WTC11 (cell line): ENCODE measurements around the gene RRAGB. TPM values are rescaled to one million over a fixed set of nuclear protein-coding genes. Genes with fewer than 3 reads are reported as not detected.

ENCODE experiments used
- ATAC-seq: fragments of 200-7000 bp; cut with Tn5 transposase; 2 replicates; pipeline ENCODE4 v1.10.0; 2021; ENCODE audit warnings: mild to moderate bottlenecking, moderate library complexity
- CTCF ChIA-PET: fragments of 300-600 bp; sonication (Branson Sonifier 250); formaldehyde crosslinking; loops from one replicate; lab custom pipeline; 2021; ENCODE audit warnings: antibody characterized with exemption; lab: Charles Lee
- POLR2A ChIA-PET: fragments of 350-600 bp; sonication (Branson Sonifier 250); formaldehyde crosslinking; loops from one replicate; lab custom pipeline; 2021; ENCODE audit warnings: antibody characterized with exemption; lab: Charles Lee
- DNase-seq: peaks from one replicate; pipeline ENCODE4 v3.0.0; 2021; ENCODE audit warnings: low spot score
- H3K27ac Mint-ChIP-seq: 2 replicates; pipeline ENCODE4 v1.8.0; 2021; ENCODE audit warnings: mixed read lengths
- H3K27me3 Mint-ChIP-seq: 2 replicates; pipeline ENCODE4 v1.8.0; 2021; ENCODE audit warnings: low read depth, mild to moderate bottlenecking, moderate library complexity, mixed read lengths
- H3K36me3 Mint-ChIP-seq: 2 replicates; pipeline ENCODE4 v1.8.0; 2021; ENCODE audit warnings: mixed read lengths
- H3K4me1 Mint-ChIP-seq: 2 replicates; pipeline ENCODE4 v1.8.0; 2022; ENCODE audit warnings: mixed read lengths
- H3K4me3 Mint-ChIP-seq: 2 replicates; pipeline ENCODE4 v1.8.0; 2021; ENCODE audit warnings: mild to moderate bottlenecking, moderate library complexity, mixed read lengths
- H3K9me3 Mint-ChIP-seq: 2 replicates; pipeline ENCODE4 v1.8.0; 2021; ENCODE audit warnings: mixed read lengths
- ATF6 ChIP-seq: sonication (generic); formaldehyde crosslinking; IDR thresholded peaks from 2 replicates; pipeline ENCODE4 v1.8.1; 2023; ENCODE audit warnings: mild to moderate bottlenecking, missing genetic modification reagents
- ELF4 ChIP-seq: sonication (generic); formaldehyde crosslinking; IDR thresholded peaks from 2 replicates; pipeline ENCODE4 v1.8.1; 2022; ENCODE audit warnings: low read depth, mild to moderate bottlenecking, moderate library complexity, missing genetic modification reagents
- ESRRA ChIP-seq: sonication (generic); formaldehyde crosslinking; IDR thresholded peaks from 2 replicates; pipeline ENCODE4 v1.8.1; 2022; ENCODE audit warnings: mild to moderate bottlenecking, missing genetic modification reagents, borderline replicate concordance
- FOXJ3 ChIP-seq: sonication (generic); formaldehyde crosslinking; IDR thresholded peaks from 2 replicates; pipeline ENCODE4 v1.9.0; 2021; ENCODE audit warnings: missing genetic modification reagents, mild to moderate bottlenecking, borderline replicate concordance
- FOXP1 ChIP-seq: sonication (generic); formaldehyde crosslinking; IDR thresholded peaks from 2 replicates; pipeline ENCODE4 v1.8.0; 2022; ENCODE audit warnings: missing genetic modification reagents, mild to moderate bottlenecking, moderate library complexity, borderline replicate concordance
- GRHL2 ChIP-seq: fragments of 250-450 bp; sonication (Bioruptor Pico); IDR thresholded peaks from 2 replicates; pipeline ENCODE4 v1.8.0; 2022; ENCODE audit warnings: mild to moderate bottlenecking, moderate library complexity; ENCODE audit not compliant: insufficient replicate concordance, severe bottlenecking
- HMGA2 ChIP-seq: fragments of 250-450 bp; sonication (Bioruptor Pico); IDR thresholded peaks from 2 replicates; pipeline ENCODE4 v1.4.0; 2021; ENCODE audit warnings: mild to moderate bottlenecking, moderate library complexity
- IRF2 ChIP-seq: sonication (generic); formaldehyde crosslinking; IDR thresholded peaks from 2 replicates; pipeline ENCODE4 v1.8.0; 2022; ENCODE audit warnings: low read depth, missing genetic modification reagents, borderline replicate concordance
- KAT7 ChIP-seq: sonication (generic); formaldehyde crosslinking; IDR thresholded peaks from 2 replicates; pipeline ENCODE4 v1.8.1; 2023; ENCODE audit warnings: missing genetic modification reagents, mild to moderate bottlenecking, borderline replicate concordance
- MLX ChIP-seq: sonication (generic); formaldehyde crosslinking; IDR thresholded peaks from 2 replicates; pipeline ENCODE4 v1.8.1; 2023; ENCODE audit warnings: mild to moderate bottlenecking, missing genetic modification reagents, moderate library complexity
- NFYB ChIP-seq: sonication (generic); formaldehyde crosslinking; conservative IDR thresholded peaks from 2 replicates; pipeline ENCODE4 v1.8.0; 2022; ENCODE audit warnings: low read depth, missing genetic modification reagents
- NR2C2 ChIP-seq: sonication (generic); formaldehyde crosslinking; IDR thresholded peaks from 2 replicates; pipeline ENCODE4 v1.8.0; 2022; ENCODE audit warnings: mild to moderate bottlenecking, missing genetic modification reagents
- NR3C1 ChIP-seq: sonication (generic); formaldehyde crosslinking; conservative IDR thresholded peaks from 2 replicates; pipeline ENCODE4 v1.8.1; 2023; ENCODE audit warnings: low read depth, mild to moderate bottlenecking, missing genetic modification reagents
- PREB ChIP-seq: sonication (generic); formaldehyde crosslinking; IDR thresholded peaks from 2 replicates; pipeline ENCODE4 v1.8.1; 2022; ENCODE audit warnings: mild to moderate bottlenecking, missing genetic modification reagents, moderate library complexity, borderline replicate concordance
- SP1 ChIP-seq: sonication (generic); formaldehyde crosslinking; conservative IDR thresholded peaks from 2 replicates; pipeline ENCODE4 v1.8.1; 2022; ENCODE audit warnings: missing genetic modification reagents
- ZNF219 ChIP-seq: sonication (generic); formaldehyde crosslinking; IDR thresholded peaks from 2 replicates; pipeline ENCODE4 v1.8.0; 2023; ENCODE audit warnings: missing genetic modification reagents, mild to moderate bottlenecking, borderline replicate concordance
- ZNF423 ChIP-seq: fragments of 250-450 bp; sonication (Bioruptor Pico); IDR thresholded peaks from 2 replicates; pipeline ENCODE4 v2.1.2; 2022; ENCODE audit warnings: mild to moderate bottlenecking, moderate library complexity
- total RNA-seq: library from RNA; stranded (reverse); gene quantifications from 3 replicates; pipeline ENCODE4 v1.2.3, GENCODE V29; 2021
- TF ChIP-seq, protein P1 (sequence below): sonication (generic); formaldehyde crosslinking; IDR thresholded peaks from 2 replicates; pipeline ENCODE4 v1.8.0; 2022; ENCODE audit warnings: missing genetic modification reagents
- TF ChIP-seq, protein P2 (sequence below): sonication (generic); formaldehyde crosslinking; IDR thresholded peaks from 2 replicates; pipeline ENCODE4 v1.8.1; 2022; ENCODE audit warnings: low read depth, missing genetic modification reagents, borderline replicate concordance

RRAGB gene
- total RNA-seq, 1 experiment from 2014 or later = 7.8 TPM

GRCh38 chrX:55787727-55788126 is 70.2 kb downstream of the RRAGB start (continued):
- TF ChIP-seq GRHL2 (no peak), ATF6 (CRISPR knock-in tag) (no peak), HMGA2 (CRISPR knock-in tag) (no peak), SP1 (no peak), ZNF423 (CRISPR knock-in tag) (no peak), ZNF219 (no peak), NR3C1 (CRISPR knock-in tag) (no peak)

DNA sequence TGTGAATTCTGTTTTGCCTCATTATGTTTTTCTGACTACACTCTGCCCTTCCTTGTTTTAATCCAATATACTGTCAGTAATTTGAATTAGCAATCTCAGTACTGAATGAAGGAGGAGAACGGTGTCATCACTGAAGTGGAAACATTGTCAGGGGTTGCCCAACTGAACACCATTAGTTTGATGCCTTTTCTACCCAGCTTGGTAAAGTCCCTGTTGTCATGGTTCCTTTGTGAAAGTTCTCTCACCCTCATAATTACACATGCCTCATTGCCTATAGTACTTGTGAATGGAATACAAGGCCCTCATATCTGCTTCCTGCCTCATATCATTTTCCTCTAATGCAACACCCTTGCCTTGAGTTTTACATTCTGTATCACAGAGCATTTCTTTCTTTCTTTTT is 76.9 kb downstream of the RRAGB start:
- Mint-ChIP-seq H3K36me3 (no peaks in the 10 kb centered on the region), H3K4me1 (no peaks in the 10 kb centered on the region), H3K27ac (no peak overlapping the region), H3K9me3 (no peaks in the 10 kb centered on the region), H3K27me3 (no peaks in the 10 kb centered on the region), H3K4me3 (no peak overlapping the region)
- POLR2A ChIA-PET = no interaction called here
- CTCF ChIA-PET = interaction anchor here (0.6 kb wide), 1 partner anchor 458 kb away, joined by 3 read pairs; no protein-coding TSS in a partner anchor
- DNase-seq (no peak), ATAC-seq (no peak)
- TF ChIP-seq IRF2 (CRISPR knock-in tag) (no peak), PREB (CRISPR knock-in tag) (no peak), MLX (no peak), FOXJ3 (CRISPR knock-in tag) (no peak), GRHL2 (no peak), ELF4 (CRISPR knock-in tag) (no peak), NFYB (CRISPR knock-in tag) (no peak), FOXP1 (CRISPR knock-in tag) (no peak), NR2C2 (CRISPR knock-in tag) (no peak), KAT7 (no peak), ESRRA (CRISPR knock-in tag) (no peak)
- TF ChIP-seq, protein P1, sequence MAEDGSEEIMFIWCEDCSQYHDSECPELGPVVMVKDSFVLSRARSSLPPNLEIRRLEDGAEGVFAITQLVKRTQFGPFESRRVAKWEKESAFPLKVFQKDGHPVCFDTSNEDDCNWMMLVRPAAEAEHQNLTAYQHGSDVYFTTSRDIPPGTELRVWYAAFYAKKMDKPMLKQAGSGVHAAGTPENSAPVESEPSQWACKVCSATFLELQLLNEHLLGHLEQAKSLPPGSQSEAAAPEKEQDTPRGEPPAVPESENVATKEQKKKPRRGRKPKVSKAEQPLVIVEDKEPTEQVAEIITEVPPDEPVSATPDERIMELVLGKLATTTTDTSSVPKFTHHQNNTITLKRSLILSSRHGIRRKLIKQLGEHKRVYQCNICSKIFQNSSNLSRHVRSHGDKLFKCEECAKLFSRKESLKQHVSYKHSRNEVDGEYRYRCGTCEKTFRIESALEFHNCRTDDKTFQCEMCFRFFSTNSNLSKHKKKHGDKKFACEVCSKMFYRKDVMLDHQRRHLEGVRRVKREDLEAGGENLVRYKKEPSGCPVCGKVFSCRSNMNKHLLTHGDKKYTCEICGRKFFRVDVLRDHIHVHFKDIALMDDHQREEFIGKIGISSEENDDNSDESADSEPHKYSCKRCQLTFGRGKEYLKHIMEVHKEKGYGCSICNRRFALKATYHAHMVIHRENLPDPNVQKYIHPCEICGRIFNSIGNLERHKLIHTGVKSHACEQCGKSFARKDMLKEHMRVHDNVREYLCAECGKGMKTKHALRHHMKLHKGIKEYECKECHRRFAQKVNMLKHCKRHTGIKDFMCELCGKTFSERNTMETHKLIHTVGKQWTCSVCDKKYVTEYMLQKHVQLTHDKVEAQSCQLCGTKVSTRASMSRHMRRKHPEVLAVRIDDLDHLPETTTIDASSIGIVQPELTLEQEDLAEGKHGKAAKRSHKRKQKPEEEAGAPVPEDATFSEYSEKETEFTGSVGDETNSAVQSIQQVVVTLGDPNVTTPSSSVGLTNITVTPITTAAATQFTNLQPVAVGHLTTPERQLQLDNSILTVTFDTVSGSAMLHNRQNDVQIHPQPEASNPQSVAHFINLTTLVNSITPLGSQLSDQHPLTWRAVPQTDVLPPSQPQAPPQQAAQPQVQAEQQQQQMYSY (CRISPR knock-in tag) = no peak
- TF ChIP-seq, protein P2, sequence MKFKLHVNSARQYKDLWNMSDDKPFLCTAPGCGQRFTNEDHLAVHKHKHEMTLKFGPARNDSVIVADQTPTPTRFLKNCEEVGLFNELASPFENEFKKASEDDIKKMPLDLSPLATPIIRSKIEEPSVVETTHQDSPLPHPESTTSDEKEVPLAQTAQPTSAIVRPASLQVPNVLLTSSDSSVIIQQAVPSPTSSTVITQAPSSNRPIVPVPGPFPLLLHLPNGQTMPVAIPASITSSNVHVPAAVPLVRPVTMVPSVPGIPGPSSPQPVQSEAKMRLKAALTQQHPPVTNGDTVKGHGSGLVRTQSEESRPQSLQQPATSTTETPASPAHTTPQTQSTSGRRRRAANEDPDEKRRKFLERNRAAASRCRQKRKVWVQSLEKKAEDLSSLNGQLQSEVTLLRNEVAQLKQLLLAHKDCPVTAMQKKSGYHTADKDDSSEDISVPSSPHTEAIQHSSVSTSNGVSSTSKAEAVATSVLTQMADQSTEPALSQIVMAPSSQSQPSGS = no peak
